ENCODE measurements around the gene CDKL1.
"Not testable (repeated sequence)": the region's sequence is repeated elsewhere in the genome, so short reads cannot be mapped to it uniquely, and the experiment has no call there.

CDKL1 gene

GRCh38 chr14:50377550-50378085, 19.1 kb downstream of the CDKL1 start:
- Histone ChIP-seq H3K9me3 (ENCODE audit: insufficient read depth, low read length) (no peaks in the 10 kb centered on the region), H3K4me1 (ENCODE audit: insufficient read depth, insufficient read length) (no peaks in the 10 kb centered on the region), H3K27me3 (ENCODE audit: insufficient read depth, insufficient read length) (no peaks in the 10 kb centered on the region), H3K9ac (ENCODE audit: insufficient read length, low read depth) (no peak overlapping the region), H3K36me3 (ENCODE audit: insufficient read depth, insufficient read length, low read length) (no peaks in the 10 kb centered on the region), H3K4me3 (ENCODE audit: insufficient read length, low read depth) (no peak overlapping the region)
- TF ChIP-seq SUZ12 (IDR thresholded peaks at IDR 0.05; ENCODE audit: extremely low read depth, insufficient read depth, insufficient read length) (no peak), YY1 (IDR thresholded peaks at IDR 0.05; ENCODE audit: insufficient read depth, insufficient read length) (no peak), ZNF274 (IDR thresholded peaks at IDR 0.05; ENCODE audit: low read depth, low read length) (no peak)
- DNase-seq (ENCODE audit: low read depth, low spot score) = no peak

- TF ChIP-seq YY1 (IDR thresholded peaks at IDR 0.05; ENCODE audit: insufficient read depth, insufficient read length) (no peak), SUZ12 (IDR thresholded peaks at IDR 0.05; ENCODE audit: extremely low read depth, insufficient read depth, insufficient read length) (no peak), ZNF274 (IDR thresholded peaks at IDR 0.05; ENCODE audit: low read depth, low read length) (no peak)
- no peaks in the 10 kb centered on the region for H3K36me3 ChIP-seq (ENCODE audit: insufficient read depth, insufficient read length, low read length)
- no peak overlapping the region for H3K4me3 ChIP-seq (ENCODE audit: insufficient read length, low read depth)
- no peaks in the 10 kb centered on the region for H3K9me3 ChIP-seq (ENCODE audit: insufficient read depth, low read length)
- no peak overlapping the region for H3K9ac ChIP-seq (ENCODE audit: insufficient read length, low read depth)
- H3K4me1 ChIP-seq (ENCODE audit: insufficient read depth, insufficient read length) = no peaks in the 10 kb centered on the region
- H3K27me3 ChIP-seq (ENCODE audit: insufficient read depth, insufficient read length) = no peaks in the 10 kb centered on the region
- DNase-seq (ENCODE audit: low read depth, low spot score) = no peak
Measured at GRCh38 chr14:50375760-50376159, 20.9 kb downstream of the CDKL1 start.

- Histone ChIP-seq H3K9me3 (ENCODE audit: insufficient read depth, low read length) (no peaks in the 10 kb centered on the region; the same call in 1 of the 2 replicates), H3K9ac (ENCODE audit: insufficient read length, low read depth) (no peak overlapping the region), H3K36me3 (ENCODE audit: insufficient read depth, insufficient read length, low read length) (no peaks in the 10 kb centered on the region), H3K27me3 (ENCODE audit: insufficient read depth, insufficient read length) (no peaks in the 10 kb centered on the region), H3K4me3 (ENCODE audit: insufficient read length, low read depth) (no peak overlapping the region), H3K4me1 (ENCODE audit: insufficient read depth, insufficient read length) (no peaks in the 10 kb centered on the region)
- DNase-seq (ENCODE audit: low read depth, low spot score) = no peak
- TF ChIP-seq SUZ12 (IDR thresholded peaks at IDR 0.05; ENCODE audit: extremely low read depth, insufficient read depth, insufficient read length) (no peak), YY1 (IDR thresholded peaks at IDR 0.05; ENCODE audit: insufficient read depth, insufficient read length) (no peak), ZNF274 (IDR thresholded peaks at IDR 0.05; ENCODE audit: low read depth, low read length) (no peak)
Measured at GRCh38 chr14:50373959-50374358, 22.7 kb downstream of the CDKL1 start.

- DNase-seq (ENCODE audit: low read depth, low spot score) = no peak
- no peak for TF ChIP-seq SUZ12 (IDR thresholded peaks at IDR 0.05; ENCODE audit: extremely low read depth, insufficient read depth, insufficient read length)
- no peak for TF ChIP-seq ZNF274 (IDR thresholded peaks at IDR 0.05; ENCODE audit: low read depth, low read length)
- no peak for TF ChIP-seq YY1 (IDR thresholded peaks at IDR 0.05; ENCODE audit: insufficient read depth, insufficient read length)
- Histone ChIP-seq H3K9ac (ENCODE audit: insufficient read length, low read depth) (no peak overlapping the region), H3K36me3 (ENCODE audit: insufficient read depth, insufficient read length, low read length) (no peaks in the 10 kb centered on the region), H3K9me3 (ENCODE audit: insufficient read depth, low read length) (no peaks in the 10 kb centered on the region; the same call in 1 of the 2 replicates), H3K4me1 (ENCODE audit: insufficient read depth, insufficient read length) (no peaks in the 10 kb centered on the region), H3K4me3 (ENCODE audit: insufficient read length, low read depth) (no peak overlapping the region), H3K27me3 (ENCODE audit: insufficient read depth, insufficient read length) (no peaks in the 10 kb centered on the region)
Measured at GRCh38 chr14:50371546-50371945, 25.1 kb downstream of the CDKL1 start.

- Histone ChIP-seq H3K36me3 (ENCODE audit: insufficient read depth, insufficient read length, low read length) (no peaks in the 10 kb centered on the region), H3K4me1 (ENCODE audit: insufficient read depth, insufficient read length) (no peaks in the 10 kb centered on the region), H3K9me3 (ENCODE audit: insufficient read depth, low read length) (no peaks in the 10 kb centered on the region; the same call in 1 of the 2 replicates), H3K27me3 (ENCODE audit: insufficient read depth, insufficient read length) (no peaks in the 10 kb centered on the region), H3K4me3 (ENCODE audit: insufficient read length, low read depth) (no peak overlapping the region), H3K9ac (ENCODE audit: insufficient read length, low read depth) (no peak overlapping the region)
- TF ChIP-seq ZNF274 (IDR thresholded peaks at IDR 0.05; ENCODE audit: low read depth, low read length) (no peak), YY1 (IDR thresholded peaks at IDR 0.05; ENCODE audit: insufficient read depth, insufficient read length) (no peak), SUZ12 (IDR thresholded peaks at IDR 0.05; ENCODE audit: extremely low read depth, insufficient read depth, insufficient read length) (no peak)
- DNase-seq (ENCODE audit: low read depth, low spot score) = no peak
Measured at GRCh38 chr14:50366589-50366988, 30.1 kb downstream of the CDKL1 start.

GRCh38 chr14:50366115-50366514, 30.6 kb downstream of the CDKL1 start:
- no peak for TF ChIP-seq YY1 (IDR thresholded peaks at IDR 0.05; ENCODE audit: insufficient read depth, insufficient read length)
- no peak for TF ChIP-seq SUZ12 (IDR thresholded peaks at IDR 0.05; ENCODE audit: extremely low read depth, insufficient read depth, insufficient read length)
- no peak for TF ChIP-seq ZNF274 (IDR thresholded peaks at IDR 0.05; ENCODE audit: low read depth, low read length)
- Histone ChIP-seq H3K27me3 (ENCODE audit: insufficient read depth, insufficient read length) (no peaks in the 10 kb centered on the region), H3K4me3 (ENCODE audit: insufficient read length, low read depth) (no peak overlapping the region), H3K9ac (ENCODE audit: insufficient read length, low read depth) (no peak overlapping the region), H3K36me3 (ENCODE audit: insufficient read depth, insufficient read length, low read length) (no peaks in the 10 kb centered on the region), H3K9me3 (ENCODE audit: insufficient read depth, low read length) (no peaks in the 10 kb centered on the region; the same call in 1 of the 2 replicates), H3K4me1 (ENCODE audit: insufficient read depth, insufficient read length) (no peaks in the 10 kb centered on the region)
- no peak for DNase-seq (ENCODE audit: low read depth, low spot score)

GRCh38 chr14:50365572-50365971, 31.1 kb downstream of the CDKL1 start:
- H3K36me3 ChIP-seq (ENCODE audit: insufficient read depth, insufficient read length, low read length); H3K4me3 ChIP-seq (ENCODE audit: insufficient read length, low read depth); H3K27me3 ChIP-seq (ENCODE audit: insufficient read depth, insufficient read length); DNase-seq (ENCODE audit: low read depth, low spot score); H3K9ac ChIP-seq (ENCODE audit: insufficient read length, low read depth); H3K4me1 ChIP-seq (ENCODE audit: insufficient read depth, insufficient read length); H3K9me3 ChIP-seq (ENCODE audit: insufficient read depth, low read length): not testable (repeated sequence)
